ENCODE data around the gene PDCL3.

DNA sequence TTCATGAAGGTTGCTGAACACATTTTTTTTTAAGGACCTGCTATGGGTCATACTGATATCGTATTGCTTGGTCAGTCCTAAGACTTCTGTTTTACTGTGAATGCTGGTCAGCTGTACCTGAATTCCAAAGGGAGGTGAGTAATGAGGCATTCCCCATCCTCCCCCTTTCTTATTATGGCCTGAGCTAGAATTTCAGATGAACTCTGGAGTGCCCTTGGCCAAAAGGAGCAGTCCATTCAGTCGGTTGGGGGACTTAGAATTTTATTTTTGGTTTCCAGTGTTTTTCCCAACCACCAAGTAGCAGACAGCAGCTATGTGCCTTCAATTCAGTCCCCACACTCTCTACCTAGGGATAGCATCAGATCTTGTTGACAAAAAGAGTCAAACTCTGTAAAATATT, 26.9 kb upstream of the PDCL3 start:
- TF ChIP-seq, protein P1, sequence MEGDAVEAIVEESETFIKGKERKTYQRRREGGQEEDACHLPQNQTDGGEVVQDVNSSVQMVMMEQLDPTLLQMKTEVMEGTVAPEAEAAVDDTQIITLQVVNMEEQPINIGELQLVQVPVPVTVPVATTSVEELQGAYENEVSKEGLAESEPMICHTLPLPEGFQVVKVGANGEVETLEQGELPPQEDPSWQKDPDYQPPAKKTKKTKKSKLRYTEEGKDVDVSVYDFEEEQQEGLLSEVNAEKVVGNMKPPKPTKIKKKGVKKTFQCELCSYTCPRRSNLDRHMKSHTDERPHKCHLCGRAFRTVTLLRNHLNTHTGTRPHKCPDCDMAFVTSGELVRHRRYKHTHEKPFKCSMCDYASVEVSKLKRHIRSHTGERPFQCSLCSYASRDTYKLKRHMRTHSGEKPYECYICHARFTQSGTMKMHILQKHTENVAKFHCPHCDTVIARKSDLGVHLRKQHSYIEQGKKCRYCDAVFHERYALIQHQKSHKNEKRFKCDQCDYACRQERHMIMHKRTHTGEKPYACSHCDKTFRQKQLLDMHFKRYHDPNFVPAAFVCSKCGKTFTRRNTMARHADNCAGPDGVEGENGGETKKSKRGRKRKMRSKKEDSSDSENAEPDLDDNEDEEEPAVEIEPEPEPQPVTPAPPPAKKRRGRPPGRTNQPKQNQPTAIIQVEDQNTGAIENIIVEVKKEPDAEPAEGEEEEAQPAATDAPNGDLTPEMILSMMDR (IDR thresholded peaks at IDR 0.05), result no peak
- no peak for TF ChIP-seq POLR2AphosphoS5 (IDR thresholded peaks at IDR 0.05)
